ENCODE results near the gene GPR82.
A peak's percentile ranks its signal among the peaks of the same experiment; 100 is the strongest.
"Not testable (repeated sequence)": the region's sequence is repeated elsewhere in the genome, so short reads cannot be mapped to it uniquely, and the experiment has no call there.

GPR82 gene, protein sequence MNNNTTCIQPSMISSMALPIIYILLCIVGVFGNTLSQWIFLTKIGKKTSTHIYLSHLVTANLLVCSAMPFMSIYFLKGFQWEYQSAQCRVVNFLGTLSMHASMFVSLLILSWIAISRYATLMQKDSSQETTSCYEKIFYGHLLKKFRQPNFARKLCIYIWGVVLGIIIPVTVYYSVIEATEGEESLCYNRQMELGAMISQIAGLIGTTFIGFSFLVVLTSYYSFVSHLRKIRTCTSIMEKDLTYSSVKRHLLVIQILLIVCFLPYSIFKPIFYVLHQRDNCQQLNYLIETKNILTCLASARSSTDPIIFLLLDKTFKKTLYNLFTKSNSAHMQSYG

GRCh38 chrX:41723826-41724225 is at the start of gene GPR82:
GPR82 (plus strand) TSS chrX:41724181; CDS start chrX:41727027, 2,846 bp downstream.
- no peak for DNase-seq

- DNase-seq: not testable (repeated sequence)
Measured at GRCh38 chrX:41676361-41676760, 47.6 kb upstream of the GPR82 start.

GRCh38 chrX:41677183-41678060 is 46.6 kb upstream of the GPR82 start:
- no peak for DNase-seq

GRCh38 chrX:41684138-41684537 is 39.8 kb upstream of the GPR82 start:
- DNase-seq: no peak

GRCh38 chrX:41684940-41685339 is 39.0 kb upstream of the GPR82 start:
- DNase-seq: no peak

- DNase-seq: no peak
Measured at GRCh38 chrX:41686788-41687187, 37.2 kb upstream of the GPR82 start.

- DNase-seq: no peak
Measured at GRCh38 chrX:41688156-41688555, 35.8 kb upstream of the GPR82 start.

- no peak for DNase-seq
Measured at GRCh38 chrX:41688835-41689234, 35.1 kb upstream of the GPR82 start, which contains the start of gene GPR34. GPR34 (plus strand) TSS chrX:41688973; CDS start chrX:41695634, 6,661 bp downstream.

DNA sequence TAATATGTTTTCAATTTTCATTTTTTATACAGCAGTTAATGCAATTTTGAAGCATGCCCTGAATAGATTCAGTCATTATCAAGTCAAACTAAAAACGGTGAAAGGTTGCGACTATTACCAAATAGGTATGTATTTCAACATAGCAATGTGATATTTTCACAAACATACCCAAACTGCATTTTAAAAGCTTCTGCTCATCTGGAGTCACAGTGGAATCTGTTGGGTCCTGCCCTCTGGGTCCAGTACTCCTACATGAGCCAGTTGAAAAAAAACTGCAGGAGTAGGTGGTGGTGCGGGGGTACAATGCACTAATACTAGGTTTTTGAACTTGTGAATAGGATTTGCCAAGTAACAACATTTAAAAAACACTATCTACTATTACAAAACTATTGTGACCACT is 34.3 kb upstream of the GPR82 start:
- no peak for DNase-seq

DNA sequence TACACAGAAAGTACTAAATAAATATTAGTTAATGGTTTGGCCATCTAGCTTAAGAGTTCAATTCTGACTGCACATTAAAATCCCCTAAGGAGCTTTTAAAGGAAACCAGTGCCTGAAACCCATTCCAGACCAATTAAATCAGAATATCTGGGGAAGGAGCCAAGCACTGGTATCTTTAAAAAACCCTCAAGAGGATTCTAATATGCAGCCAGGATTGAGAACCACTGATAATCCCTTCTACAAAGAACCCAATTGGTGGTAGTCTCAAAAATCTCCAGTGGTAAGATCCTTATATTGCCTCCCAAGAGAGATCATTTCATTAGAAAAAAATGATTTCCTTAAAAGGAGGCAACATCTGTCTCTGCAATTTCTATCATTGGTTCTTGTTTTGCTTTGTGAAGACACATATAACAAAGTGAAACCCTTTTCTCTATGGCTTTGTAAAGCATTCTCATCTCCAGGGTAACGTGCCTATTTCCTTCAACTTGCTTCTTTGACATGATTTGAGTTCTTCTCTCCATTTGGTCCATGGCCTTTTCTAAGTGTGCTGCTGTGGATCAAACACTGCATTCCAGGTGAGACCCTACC is 31.7 kb upstream of the GPR82 start:
- DNase-seq: no peak

GRCh38 chrX:41693024-41693423 is 31.0 kb upstream of the GPR82 start:
- no peak for DNase-seq

- DNase-seq: no peak
Measured at GRCh38 chrX:41695426-41695825, 28.6 kb upstream of the GPR82 start.

DNA sequence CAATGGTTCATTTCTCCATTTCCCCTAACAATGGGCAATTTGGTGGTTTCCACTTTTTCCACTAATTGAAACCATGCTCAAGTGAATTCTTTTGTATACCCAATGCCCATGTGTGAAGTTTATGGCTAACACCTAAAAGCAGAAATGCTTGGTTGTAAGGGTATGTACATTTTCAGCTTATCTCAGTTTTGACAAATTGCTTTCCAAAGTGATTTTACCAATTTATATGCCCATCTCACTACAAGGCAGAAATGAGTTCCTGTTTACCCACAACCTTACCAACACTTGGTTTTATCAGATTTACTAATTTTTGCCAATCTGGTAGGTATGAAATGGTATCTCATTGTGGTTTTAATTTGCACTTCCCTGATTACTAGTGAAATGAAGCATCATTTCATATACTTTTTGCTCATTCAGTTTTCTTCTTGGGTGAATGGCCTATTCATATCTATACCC is 20.4 kb upstream of the GPR82 start:
- DNase-seq: no peak

- no peak for DNase-seq
Measured at GRCh38 chrX:41705042-41705441, 18.9 kb upstream of the GPR82 start.

DNA sequence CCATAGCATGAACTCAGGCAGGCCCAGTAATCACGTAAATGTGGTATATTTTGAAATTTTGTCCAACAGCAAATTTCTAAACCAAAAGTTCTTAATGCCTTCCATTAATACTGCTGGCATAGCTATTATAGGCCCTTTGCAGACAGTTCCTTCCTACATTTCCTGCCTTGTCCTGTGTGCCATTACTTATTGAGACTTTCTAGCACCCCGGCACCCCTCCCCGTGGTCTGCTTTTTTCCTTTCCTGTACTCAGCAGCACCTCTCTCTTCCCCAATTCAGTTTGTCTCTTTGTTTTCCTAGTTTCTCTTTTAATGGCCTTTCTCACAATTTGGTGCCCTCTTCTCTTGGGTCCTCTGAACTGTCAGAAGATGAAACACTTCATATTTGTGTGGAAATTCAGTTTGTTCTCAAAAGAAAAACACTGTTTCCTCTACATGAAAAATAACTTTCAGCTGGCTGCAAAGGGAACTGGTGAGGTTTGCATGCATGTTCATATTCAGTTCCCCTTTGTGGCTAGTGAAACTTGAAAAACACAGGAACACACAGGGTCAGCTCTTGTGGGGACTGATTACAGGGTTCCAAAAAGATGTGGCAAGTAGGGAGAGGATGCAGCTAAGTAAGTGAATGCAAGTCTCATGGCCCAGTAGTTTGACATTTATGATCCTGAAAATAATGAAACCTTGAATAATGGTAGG is 18.2 kb upstream of the GPR82 start:
- no peak for DNase-seq

DNA sequence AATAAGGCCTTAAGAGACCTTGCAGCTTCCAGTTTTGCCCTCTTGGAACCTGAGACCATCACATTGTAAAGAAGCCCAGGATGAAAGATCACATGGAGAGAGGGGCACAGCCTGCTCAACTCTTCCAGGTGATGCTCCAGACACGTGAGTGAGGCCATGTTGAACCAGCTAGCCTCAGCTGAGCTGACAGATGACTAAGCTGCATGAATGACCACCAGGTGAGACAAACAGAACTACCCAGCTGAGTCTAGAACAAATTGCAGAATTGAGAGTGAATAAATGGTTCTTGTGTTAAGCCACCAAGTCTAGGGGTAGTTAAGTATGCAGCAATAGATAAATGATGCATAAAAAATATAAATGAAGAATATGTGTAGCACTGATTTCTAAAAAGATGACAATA is 16.8 kb upstream of the GPR82 start:
- no peak for DNase-seq

DNA sequence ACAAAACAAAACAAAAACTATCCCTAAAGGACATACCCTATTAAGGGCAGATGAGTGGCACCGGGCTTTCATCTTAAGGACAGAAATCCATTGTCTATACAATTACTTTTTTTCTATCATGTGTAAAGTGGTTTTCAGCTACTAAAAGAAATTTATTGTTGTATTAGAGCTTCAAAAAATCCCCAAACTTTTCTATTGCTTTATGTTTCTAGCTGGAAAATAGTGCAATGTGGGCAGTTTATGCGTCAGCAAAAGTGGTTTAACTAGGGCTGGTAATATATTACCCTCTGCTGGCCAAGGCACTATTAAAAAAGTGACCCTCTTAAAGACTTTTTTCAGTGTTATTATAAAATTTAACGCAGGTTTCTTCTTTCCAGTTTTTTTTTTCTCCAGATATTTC is 15.5 kb upstream of the GPR82 start:
- DNase-seq: no peak

GRCh38 chrX:41711021-41711667 is 12.8 kb upstream of the GPR82 start:
- DNase-seq: no peak

DNA sequence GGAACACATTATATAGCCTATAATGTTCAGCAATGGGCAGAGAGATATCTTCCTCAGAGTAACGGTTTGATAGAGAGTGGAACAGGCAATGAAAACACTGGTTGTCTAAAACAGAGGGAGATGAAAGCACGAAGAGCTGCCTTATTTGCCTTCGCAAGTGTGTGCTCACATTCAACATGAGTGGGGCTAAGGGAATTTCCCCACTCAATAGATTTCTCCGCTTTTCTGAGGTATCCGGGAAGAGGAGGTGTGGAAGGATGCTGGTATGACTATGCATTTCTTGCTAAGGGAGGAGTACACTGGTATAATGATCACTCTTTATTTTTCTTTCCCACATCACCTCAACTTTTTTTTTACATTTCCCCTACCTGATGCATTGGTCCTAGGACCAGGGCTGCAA is 7.8 kb upstream of the GPR82 start:
- no peak for DNase-seq

DNA sequence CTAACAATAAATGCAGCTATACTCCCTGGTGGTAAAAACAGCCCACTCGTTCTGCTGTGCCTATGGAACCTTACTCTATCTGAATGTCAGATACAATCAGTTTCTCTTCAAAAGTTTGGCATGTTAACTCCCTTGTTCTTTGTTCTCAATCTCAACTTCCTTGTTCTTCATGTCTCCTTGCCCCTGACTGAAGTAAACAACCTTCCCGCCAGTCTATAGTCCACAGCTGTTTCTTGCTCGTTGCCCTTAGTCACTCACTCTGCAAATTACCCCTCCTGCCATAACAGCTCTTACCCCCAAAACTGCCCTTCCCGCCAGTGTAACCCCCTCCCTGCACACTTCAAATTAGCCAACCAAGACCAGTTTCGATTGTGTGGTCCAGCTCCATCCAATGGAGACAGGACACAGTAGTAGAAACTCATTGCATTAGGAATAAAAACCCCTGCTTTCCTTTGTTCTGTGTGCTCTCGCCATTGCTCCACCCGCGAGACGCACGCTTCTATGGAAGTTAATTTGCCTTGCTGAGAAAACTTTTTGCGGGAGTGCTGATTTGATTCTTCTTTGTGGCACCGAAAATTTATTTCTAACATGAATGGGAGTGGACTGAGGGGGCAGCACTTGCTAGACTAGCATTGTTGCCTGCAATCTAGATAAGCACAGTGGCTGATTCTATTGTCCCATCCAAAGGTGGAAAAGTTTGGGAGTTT is 7.1 kb upstream of the GPR82 start:
- DNase-seq: no peak

DNA sequence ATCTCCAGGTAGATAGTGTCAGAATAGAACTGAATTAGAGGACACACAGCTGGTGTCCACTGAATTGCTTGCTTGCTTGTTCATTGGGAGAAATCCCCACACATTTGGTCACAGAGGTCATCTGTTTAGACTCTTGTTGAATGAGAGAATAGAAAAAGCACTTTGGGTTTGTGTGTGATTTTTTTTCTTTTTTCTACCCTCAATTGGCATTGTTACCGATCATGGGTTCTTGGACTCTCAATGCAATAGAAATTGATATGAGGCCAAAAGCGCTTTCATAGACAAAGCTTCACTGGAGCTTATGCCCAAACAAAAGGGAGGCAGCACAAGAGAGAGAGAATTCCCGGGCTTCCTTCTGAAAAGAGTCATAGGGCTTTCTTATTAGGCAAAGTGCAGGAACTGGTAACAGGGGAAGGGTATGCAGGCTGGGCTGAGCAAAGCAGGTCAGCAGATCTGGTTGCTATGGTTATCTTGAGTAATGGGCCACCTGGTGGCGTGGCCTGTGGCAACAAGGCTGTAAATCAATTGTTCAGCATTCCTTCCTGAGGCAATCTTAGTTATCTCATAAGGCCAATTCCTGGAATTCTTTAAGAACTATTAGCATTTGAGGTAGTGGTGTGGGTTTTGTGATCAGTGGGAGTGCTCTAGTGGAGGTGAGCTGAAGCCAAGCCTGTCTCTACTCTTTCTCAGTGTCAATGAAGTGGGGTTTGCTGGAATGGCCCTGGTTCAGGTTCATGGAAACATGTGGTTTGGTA is 5.3 kb upstream of the GPR82 start:
- peak; percentile 14 for DNase-seq
